Stimulated activated CD8-positive, alpha-beta memory T cell treated with anti-CD3 and anti-CD28 coated beads, Interleukin-12 subunit alpha, Interleukin-12 subunit beta, amount 100 ng/mL, for 24 hours (primary cell): ENCODE measurements around the gene THSD4.
"Not testable (repeated sequence)": the region's sequence is repeated elsewhere in the genome, so short reads cannot be mapped to it uniquely, and the experiment has no call there.

Source experiments
- DNase-seq: peaks from one replicate; pipeline ENCODE4 v3.0.0-alpha.2; 2020; ENCODE audit errors: extremely low read depth

The THSD4 gene

GRCh38 chr15:71149646-71150557 is 34.6 kb downstream of the THSD4 start:
- no peak for DNase-seq

- DNase-seq, result no peak
Observed at GRCh38 chr15:71151081-71151480, 35.8 kb downstream of the THSD4 start.

DNA sequence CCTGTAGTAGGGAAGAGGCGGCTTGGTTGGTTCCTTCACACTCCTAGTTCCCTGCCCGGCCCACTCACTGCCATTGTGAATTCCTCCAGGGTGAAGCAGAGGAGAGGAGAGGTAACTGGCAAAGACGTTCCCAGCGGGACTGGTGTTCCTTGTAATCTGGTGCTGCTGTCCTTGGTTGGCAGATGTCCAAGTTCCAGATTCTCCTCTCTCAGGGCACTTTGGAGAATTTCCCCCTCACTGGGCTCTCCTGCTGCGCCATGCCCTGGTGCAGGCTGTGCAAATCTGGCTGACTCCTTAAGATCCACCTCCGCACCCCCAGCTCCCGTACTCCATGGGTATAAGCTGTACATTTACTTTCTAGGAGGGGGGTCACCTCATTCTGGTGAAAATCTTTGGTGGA is 37.3 kb downstream of the THSD4 start:
- DNase-seq, result no peak

DNA sequence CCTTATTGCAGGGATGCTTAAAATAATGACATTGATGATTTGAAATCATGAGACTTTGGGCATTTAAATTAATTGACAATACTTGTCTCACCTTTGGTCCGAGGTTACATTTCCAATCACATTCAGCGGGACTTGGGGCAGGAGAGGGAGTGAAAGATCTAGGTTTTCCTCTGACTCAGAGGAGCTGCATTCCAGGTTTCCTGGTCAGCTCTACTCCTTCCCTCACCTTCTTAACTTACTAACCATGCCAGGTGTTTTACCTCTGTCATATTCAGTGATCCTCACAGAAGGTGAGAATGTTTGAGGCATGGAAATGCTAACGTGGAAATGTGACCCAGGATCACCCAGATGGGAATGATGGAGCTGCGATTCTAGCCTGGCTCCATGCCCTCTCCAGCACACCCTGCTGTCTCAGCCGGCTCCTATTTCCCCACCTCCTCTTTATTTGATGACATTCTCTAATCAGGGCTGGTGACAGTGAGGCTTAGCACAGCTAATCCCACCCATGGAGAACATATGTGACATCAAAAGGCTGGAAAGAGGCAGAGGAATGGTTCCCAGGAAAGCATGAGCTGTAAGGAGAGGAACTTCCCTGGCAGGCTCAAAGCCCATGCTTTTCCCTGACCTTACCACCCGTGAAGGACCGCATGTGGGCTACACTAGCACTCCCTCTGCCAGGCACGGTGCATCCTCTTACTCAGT is 38.7 kb downstream of the THSD4 start:
- no peak for DNase-seq

DNA sequence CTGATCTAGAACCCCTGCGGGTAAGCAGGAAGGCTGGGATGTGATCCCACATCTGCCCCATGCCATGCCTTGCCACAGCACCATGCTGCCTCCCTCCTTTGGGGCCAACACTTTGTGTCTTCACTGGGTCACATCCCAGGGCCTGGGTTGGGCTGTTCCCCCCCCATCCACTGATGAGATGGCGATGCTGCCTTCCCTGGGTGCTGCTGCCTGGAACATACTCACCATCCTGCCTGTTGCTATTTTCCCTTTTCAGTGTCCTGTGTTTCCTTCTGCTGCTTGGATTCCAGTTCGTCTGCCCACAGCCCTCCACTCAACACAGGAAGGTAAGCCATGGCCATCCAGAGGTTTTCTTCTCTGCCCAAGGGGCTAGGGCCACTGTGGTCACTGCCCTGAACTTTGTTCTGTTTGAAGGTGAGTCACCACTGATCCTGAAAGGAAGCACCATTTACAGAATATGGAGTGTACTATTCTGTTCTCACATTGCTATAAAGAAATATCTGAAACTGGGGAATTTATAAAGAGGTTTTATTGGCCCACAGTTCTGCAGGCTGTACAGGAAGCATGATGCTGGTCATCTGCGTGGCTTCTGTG is 39.4 kb downstream of the THSD4 start:
- no peak for DNase-seq

DNA sequence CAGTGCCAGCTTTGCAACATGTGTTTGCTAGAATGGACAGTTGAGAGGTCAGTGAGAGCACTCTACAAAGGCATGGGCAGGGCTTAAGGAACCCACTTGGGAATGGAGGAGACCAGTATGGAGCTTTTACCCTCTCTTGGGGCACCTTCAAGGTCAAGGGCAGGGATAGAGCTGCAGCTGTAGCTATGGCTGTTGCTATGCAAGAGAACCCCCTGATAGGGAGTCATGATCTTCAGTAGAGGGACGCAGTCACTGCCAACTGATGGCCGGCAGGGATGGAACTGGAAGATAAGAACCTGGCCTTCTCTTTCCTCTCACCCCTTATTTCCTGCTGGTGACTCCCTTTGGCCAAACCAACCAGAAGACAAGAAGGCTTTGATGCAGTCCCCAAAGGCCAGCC is 40.3 kb downstream of the THSD4 start:
- DNase-seq, result no peak

DNA sequence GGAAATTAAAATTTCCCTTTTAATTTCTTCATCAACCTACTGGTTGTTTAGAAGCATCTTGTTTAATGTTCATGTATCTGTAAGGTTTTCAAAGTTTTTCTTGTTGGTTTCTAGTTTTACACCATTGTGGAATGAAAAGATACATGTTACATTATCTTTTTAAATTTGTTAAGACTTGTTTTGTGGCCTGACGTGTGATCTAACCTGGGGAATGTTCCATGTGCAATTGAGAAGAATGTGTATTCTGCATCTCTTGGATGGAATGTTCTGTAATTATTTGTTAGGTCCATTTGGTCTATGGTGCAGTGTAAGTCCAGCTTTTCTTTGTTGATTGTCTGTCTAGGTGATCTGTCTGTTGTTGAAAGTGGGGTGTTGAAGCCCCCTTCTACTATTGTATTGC is 45.7 kb downstream of the THSD4 start:
- DNase-seq, result no peak

DNA sequence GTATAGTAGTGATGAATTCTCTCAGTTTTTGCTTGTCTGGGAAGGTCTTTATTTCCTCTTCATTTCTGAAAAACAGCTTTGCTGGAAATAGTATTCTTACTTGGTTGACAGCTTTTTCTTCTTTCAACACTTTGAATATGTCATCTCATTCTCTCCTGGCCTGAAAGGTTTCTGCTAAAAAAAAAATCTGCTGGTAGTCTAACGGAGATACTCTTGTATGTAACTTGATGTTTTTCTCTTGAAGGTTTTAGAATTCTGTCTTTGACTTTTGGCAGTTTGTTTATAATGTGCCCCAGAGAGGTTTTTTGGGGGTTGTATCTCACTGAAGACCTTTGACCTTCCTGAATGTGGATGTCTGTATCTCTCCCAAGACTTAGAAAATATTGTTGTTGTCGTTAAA is 47.0 kb downstream of the THSD4 start:
- DNase-seq, result no peak

DNA sequence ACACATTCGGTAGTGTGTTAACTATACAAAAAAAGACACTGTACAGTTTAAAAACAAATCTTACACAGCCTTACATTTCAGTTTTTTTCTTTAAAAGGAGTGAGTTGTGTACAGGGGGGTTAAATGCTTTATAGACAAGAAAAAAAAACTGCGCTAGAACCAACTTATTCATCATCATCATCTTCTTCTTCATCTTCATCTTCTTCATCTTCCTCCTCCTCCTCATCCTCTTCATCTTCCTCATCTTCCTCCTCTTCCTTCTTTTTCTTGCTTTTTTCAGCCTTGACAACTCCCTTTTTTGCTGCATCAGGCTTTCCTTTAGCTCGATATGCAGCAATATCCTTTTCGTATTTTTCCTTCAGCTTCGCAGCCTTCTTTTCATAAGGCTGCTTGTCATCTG is 49.3 kb downstream of the THSD4 start:
- not testable (repeated sequence) for DNase-seq

DNA sequence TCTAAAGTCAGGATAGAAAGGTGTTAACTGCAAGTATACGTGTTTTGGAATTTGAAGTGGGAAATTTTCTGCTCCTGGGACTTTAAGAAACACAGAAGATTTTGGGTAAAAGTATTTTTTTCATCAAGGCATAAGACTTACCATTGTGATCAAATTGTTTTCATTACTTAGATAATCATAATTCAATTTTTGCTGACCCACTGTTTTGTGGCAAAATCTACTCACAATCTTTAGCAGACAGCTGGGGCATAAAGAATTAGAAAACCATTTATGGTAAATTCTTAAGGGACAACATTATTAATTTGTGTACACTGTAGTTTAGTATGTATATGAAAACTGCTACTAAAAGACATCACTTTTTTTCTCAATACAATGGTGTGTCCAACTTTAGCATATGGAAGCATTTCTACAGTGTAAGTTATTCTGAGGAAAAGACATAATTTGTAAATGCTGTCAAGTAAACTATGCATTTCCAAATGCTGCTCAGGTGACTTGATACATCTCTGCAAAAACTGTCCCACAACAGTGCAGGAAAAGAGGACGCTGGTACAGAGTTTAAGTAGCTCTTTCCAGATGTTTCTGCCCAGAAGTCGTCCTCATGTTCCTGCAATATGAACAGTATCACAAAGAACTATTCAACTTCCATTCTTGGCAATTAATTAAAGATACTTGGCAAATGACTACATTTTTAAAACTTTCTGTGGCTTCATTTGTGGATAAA is 52.3 kb downstream of the THSD4 start:
- no peak for DNase-seq

- DNase-seq, result no peak
Observed at GRCh38 chr15:71168166-71168834, 53.0 kb downstream of the THSD4 start.

- no peak for DNase-seq
Observed at GRCh38 chr15:71170163-71170562, 54.9 kb downstream of the THSD4 start.

GRCh38 chr15:71171195-71171594 is 55.9 kb downstream of the THSD4 start:
- DNase-seq, result no peak

DNA sequence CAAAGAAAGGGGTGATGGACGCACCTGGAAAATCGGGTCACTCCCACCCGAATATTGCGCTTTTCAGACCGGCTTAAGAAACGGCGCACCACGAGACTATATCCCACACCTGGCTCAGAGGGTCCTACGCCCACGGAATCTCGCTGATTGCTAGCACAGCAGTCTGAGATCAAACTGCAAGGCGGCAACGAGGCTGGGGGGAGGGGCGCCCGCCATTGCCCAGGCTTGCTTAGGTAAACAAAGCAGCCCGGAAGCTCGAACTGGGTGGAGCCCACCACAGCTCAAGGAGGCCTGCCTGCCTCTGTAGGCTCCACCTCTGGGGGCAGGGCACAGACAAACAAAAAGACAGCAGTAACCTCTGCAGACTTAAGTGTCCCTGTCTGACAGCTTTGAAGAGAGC is 59.1 kb downstream of the THSD4 start:
- not testable (repeated sequence) for DNase-seq

DNA sequence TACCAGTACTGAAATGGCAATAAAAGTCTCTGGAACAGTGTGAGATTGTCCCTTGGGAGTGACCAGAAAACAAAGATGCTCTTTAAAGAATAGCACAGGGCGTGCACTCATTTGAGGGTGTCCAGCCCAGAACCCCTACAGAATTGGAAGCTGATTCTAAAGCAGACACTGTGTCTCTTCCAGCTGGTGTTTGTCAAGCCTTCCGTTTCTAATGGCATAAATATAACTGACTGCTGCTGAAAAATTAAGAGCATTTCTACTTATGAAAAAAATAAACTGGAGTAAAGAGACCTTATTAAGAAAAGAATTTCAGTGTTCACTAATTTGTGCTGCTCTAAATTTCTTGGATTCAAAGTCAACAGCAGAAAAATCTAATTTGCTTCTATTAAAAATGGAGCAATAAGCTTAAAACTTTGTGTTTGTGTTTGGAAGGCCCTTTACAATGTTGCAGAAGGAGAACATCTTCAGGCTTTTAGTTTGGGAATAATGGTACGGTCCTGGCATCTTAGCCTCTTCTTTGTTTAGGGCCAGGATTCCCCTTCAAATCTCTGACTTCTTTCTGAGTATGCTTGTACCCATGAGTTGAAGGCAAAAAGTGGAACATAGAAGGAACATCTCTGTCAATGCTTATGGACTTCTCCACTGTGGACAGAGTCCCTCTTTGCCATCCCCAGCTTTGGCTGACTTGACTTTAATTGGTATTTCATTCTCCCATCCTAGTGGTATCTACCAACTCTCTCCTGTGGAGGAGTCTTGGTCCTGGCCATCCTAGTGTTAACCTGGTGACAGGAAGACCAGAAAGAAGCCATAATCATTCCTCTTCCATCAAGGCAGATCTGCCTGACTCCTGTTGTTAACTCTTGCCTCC is 65.9 kb downstream of the THSD4 start:
- DNase-seq, result no peak

DNA sequence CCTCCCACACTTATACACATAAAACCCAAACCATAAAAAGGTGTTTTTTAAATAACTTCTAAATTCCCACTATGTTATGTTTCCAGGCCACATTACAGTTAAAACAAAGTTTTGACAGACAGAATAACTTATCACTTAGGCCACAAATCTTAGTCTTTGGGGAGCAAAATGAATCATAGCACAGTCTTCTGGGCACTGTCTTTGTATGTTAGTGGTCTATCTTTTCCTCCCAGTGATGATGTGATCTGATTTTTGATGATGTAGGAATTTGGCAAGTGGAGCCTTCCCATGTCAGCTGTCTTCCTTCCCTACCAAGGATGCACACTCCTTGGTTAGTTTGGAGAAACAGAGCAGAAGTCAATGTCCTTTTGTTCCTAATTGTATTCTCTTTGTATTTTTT is 67.3 kb downstream of the THSD4 start:
- no peak for DNase-seq

GRCh38 chr15:71183063-71183462 is 67.8 kb downstream of the THSD4 start:
- DNase-seq, result no peak

GRCh38 chr15:71185706-71186105 is 70.4 kb downstream of the THSD4 start:
- DNase-seq, result no peak

- DNase-seq, result no peak
Observed at GRCh38 chr15:71186267-71186666, 71.0 kb downstream of the THSD4 start.

DNA sequence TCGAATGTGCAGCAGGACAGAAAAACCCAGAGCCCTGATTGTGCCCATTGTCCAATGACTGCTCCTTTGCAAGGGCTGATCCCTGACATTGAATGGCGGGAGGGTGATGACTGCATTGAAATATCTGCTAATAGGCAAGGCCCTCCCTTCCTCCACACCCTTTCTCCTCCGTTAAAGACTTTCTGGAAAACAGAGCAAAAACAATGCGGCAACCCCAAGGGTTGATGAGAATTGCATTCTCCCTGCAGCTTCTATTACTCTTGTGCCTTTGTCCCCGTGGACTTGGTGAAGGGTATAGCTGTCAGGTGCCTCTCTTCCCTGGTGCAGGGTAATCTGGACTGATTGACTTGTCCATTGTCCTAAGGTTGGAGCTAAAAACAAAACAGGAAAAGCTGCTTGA is 71.8 kb downstream of the THSD4 start:
- DNase-seq, result no peak

DNA sequence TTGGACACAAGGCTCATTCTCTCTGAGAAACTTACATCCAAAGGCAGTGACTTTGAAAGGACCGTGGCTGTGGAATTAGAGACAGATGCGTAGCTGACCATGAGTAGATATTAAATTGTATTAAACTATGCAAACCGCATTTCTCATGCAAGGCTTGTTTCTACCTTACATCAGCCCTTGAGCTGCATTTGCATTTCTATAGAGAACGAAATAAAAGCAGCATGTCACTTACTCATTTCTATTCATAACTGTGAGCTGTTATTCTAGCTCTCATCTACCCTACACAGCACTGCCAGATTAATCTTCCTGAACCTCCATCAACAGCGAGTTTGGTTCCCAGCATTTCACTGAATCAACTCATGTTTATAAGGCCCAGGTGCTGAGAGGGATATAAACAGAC is 72.3 kb downstream of the THSD4 start:
- no peak for DNase-seq
